Panc1 (cell line): ENCODE data around the gene RPL26. TPM values are rescaled to one million over a fixed set of nuclear protein-coding genes. Genes with fewer than 3 reads are reported as not detected.

Experiments used
- ATAC-seq: fragments of 200-7000 bp; cut with Tn5 transposase; 2 replicates; pipeline ENCODE4 v1.9.1; 2020; ENCODE audit warnings: mild to moderate bottlenecking, moderate library complexity
- BruUV-seq: library from RNA; stranded (reverse); fragments of 400-500 nt; replicated peaks from 2 replicates; lab custom pipeline; 2021; lab: Mats Ljungman, UMichigan
- CTCF ChIA-PET: fragments of 300-600 bp; sonication (Branson Sonifier 250); formaldehyde crosslinking; loops from one replicate; lab custom pipeline; 2022; ENCODE audit warnings: antibody characterized with exemption; lab: Charles Lee
- POLR2A ChIA-PET: fragments of 300-600 bp; sonication (Branson Sonifier 250); formaldehyde crosslinking; loops from one replicate; lab custom pipeline; 2022; ENCODE audit warnings: antibody characterized with exemption; lab: Charles Lee
- DNase-seq: peaks from one replicate; pipeline ENCODE4 v3.0.0-alpha.2; 2010; ENCODE audit warnings: low read depth, low spot score
- H3K27ac ChIP-seq: 2 replicates; pipeline ENCODE4 v1.5.1; 2011; ENCODE audit warnings: mild to moderate bottlenecking, low read length, inconsistent platforms
- H3K27me3 ChIP-seq: fragments of 200-500 bp; sonication (Bioruptor generic); 2 replicates; pipeline ENCODE4 v1.6.0; 2014; ENCODE audit warnings: low read length, inconsistent platforms; ENCODE audit not compliant: control insufficient read depth, insufficient read depth
- H3K36me3 ChIP-seq: fragments of 200-500 bp; sonication (Bioruptor generic); 2 replicates; pipeline ENCODE4 v1.5.1; 2014; ENCODE audit warnings: inconsistent platforms, mild to moderate bottlenecking, low read length, moderate library complexity; ENCODE audit not compliant: control insufficient read depth, insufficient read depth
- H3K4me1 ChIP-seq: 2 replicates; pipeline ENCODE4 v1.5.1; 2011; ENCODE audit warnings: inconsistent platforms, mild to moderate bottlenecking, low read length, moderate library complexity; ENCODE audit not compliant: control insufficient read depth, insufficient read depth
- H3K4me3 ChIP-seq, 2 experiments: 2 replicates each; pipeline ENCODE4 v1.5.1; 2011 to 2012; ENCODE audit warnings: low read depth in 2 of 2, low read length in 2 of 2, mild to moderate bottlenecking in 2 of 2, inconsistent platforms in 1 of 2, moderate library complexity in 1 of 2
- H3K9me3 ChIP-seq: fragments of 200-500 bp; sonication (Bioruptor generic); 2 replicates; pipeline ENCODE4 v1.5.1; 2014; ENCODE audit warnings: low read depth, mild to moderate bottlenecking, inconsistent platforms, low read length, moderate library complexity; ENCODE audit not compliant: control insufficient read depth, insufficient read depth
- POLR2AphosphoS5 ChIP-seq: IDR thresholded peaks from 2 replicates; pipeline ENCODE4 v1.6.1; 2012; ENCODE audit warnings: mild to moderate bottlenecking, low read depth, low read length, moderate library complexity
- SIN3A ChIP-seq: IDR thresholded peaks from 2 replicates; pipeline ENCODE4 v1.6.1; 2012; ENCODE audit warnings: low read depth, mild to moderate bottlenecking, low read length, moderate library complexity, borderline replicate concordance; ENCODE audit not compliant: insufficient read depth
- TCF7L2 ChIP-seq: IDR thresholded peaks from 2 replicates; pipeline ENCODE4 v1.6.1; 2011; ENCODE audit warnings: mild to moderate bottlenecking, low read depth, low read length, inconsistent platforms
- in situ Hi-C: cut with HindIII; loops from 2 replicates; pipeline ENCODE4 v1.10.0; 2016; ENCODE audit warnings: low sequenced_read_pairs, low pct_unique_long_range_greater_than_20kb
- intact Hi-C: fragments of 100-400 bp; cut with micrococcal nuclease; formaldehyde crosslinking; loops from one replicate; pipeline ENCODE4 v1.10.0; 2022; ENCODE audit not compliant: unreplicated experiment
- total RNA-seq: library from RNA; stranded (reverse); gene quantifications from one replicate; pipeline ENCODE4 v1.2.1, GENCODE V29; 2021; ENCODE audit not compliant: unreplicated experiment
- TF ChIP-seq, protein P1 (sequence below): fragments of 450-650 bp; IDR thresholded peaks from 2 replicates; pipeline ENCODE4 v1.5.1; 2017; ENCODE audit warnings: mild to moderate bottlenecking
- TF ChIP-seq, protein P2 (sequence below), 2 experiments: IDR thresholded peaks; 2 replicates each; pipeline ENCODE4 v1.6.1; 2011 to 2012; ENCODE audit warnings: low read depth in 2 of 2, control low read depth in 1 of 2, low read length in 1 of 2, mild to moderate bottlenecking in 1 of 2, moderate library complexity in 1 of 2; ENCODE audit not compliant: insufficient read depth in 1 of 2

Gene RPL26
- total RNA-seq, 1 experiment from 2014 or later, result 865 TPM

DNA sequence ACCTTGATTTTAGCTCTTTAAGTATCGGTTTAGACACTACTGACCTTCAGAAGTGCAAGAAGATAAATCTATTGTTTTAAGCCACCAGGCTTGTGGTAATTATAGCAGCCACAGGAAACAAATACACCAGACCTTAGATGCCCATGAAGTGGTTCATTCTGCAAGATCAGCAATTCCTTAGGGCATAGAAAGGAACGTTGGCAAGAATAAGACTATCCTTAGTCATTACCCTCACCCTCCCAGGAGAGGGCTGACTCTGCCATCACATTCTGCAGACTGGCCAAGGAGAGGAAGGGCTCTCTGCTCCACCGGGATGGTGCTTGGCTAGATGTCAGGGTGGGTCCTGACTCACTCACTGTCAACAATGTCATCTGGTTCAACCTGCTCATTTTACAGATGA is 38.6 kb upstream of the RPL26 start:
- in situ Hi-C loops (no loop called here), intact Hi-C loops (no loop called here)
- no TSS peak for BruUV-seq
- TF ChIP-seq, protein P1, sequence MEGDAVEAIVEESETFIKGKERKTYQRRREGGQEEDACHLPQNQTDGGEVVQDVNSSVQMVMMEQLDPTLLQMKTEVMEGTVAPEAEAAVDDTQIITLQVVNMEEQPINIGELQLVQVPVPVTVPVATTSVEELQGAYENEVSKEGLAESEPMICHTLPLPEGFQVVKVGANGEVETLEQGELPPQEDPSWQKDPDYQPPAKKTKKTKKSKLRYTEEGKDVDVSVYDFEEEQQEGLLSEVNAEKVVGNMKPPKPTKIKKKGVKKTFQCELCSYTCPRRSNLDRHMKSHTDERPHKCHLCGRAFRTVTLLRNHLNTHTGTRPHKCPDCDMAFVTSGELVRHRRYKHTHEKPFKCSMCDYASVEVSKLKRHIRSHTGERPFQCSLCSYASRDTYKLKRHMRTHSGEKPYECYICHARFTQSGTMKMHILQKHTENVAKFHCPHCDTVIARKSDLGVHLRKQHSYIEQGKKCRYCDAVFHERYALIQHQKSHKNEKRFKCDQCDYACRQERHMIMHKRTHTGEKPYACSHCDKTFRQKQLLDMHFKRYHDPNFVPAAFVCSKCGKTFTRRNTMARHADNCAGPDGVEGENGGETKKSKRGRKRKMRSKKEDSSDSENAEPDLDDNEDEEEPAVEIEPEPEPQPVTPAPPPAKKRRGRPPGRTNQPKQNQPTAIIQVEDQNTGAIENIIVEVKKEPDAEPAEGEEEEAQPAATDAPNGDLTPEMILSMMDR, result no peak
- TF ChIP-seq TCF7L2, result no peak
- DNase-seq (no peak), ATAC-seq (no peak)
- H3K27ac ChIP-seq, result no peak overlapping the region
- H3K27me3 ChIP-seq, result peaks cover 2% of the 10 kb centered on the region
- H3K9me3 ChIP-seq, result no peaks in the 10 kb centered on the region
- CTCF ChIA-PET, result no interaction called here
- no peaks in the 10 kb centered on the region for H3K4me1 ChIP-seq
- no peaks in the 10 kb centered on the region for H3K36me3 ChIP-seq
- no peak overlapping the region for H3K4me3 ChIP-seq
- POLR2A ChIA-PET, result no interaction called here

DNA sequence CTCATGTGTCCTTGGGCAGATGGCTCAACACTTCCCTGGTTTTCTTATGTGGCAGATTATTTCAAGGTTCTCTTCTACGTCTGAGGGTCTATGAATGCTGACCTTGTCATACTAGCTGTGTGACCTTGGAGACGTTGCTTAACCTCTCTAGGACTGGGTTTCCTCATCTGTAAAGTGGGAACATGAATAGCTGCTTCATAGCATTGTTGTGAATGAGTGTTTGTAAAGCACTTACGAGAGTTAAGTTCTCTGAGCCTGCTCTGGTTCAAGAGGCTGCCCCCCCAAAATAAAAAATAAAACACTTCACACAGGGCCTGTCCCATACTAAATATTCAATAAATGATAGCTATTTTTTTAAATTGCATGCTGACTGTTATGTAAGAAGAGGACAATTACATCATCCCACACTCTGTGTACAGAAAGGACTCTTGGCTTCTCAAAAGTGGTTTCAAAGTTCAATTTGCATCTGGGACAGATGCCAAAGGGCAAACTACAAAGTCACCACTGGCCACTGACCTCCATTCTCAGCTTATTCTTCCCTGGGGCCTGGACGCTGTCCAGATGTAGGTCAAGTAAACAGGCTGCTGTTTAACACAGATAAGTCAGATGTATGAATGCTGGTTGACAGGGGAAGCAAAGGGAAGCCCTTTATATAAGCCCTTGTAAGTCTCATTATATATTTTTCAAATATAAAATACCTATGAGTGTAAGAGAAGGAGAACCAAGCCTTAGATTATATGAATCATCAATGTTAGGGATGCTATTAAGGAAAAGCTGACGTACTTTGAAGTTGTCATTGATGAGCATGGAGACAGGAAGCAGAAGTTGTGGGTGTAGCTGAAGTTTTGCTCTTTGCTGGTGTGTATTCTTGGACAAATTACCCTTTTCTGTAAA is 37.3 kb upstream of the RPL26 start:
- BruUV-seq, result no TSS peak
- ATAC-seq, result no peak
- TF ChIP-seq POLR2AphosphoS5, result no peak
- TF ChIP-seq, protein P1, result no peak
- TF ChIP-seq SIN3A, result no peak
- TF ChIP-seq, protein P2, sequence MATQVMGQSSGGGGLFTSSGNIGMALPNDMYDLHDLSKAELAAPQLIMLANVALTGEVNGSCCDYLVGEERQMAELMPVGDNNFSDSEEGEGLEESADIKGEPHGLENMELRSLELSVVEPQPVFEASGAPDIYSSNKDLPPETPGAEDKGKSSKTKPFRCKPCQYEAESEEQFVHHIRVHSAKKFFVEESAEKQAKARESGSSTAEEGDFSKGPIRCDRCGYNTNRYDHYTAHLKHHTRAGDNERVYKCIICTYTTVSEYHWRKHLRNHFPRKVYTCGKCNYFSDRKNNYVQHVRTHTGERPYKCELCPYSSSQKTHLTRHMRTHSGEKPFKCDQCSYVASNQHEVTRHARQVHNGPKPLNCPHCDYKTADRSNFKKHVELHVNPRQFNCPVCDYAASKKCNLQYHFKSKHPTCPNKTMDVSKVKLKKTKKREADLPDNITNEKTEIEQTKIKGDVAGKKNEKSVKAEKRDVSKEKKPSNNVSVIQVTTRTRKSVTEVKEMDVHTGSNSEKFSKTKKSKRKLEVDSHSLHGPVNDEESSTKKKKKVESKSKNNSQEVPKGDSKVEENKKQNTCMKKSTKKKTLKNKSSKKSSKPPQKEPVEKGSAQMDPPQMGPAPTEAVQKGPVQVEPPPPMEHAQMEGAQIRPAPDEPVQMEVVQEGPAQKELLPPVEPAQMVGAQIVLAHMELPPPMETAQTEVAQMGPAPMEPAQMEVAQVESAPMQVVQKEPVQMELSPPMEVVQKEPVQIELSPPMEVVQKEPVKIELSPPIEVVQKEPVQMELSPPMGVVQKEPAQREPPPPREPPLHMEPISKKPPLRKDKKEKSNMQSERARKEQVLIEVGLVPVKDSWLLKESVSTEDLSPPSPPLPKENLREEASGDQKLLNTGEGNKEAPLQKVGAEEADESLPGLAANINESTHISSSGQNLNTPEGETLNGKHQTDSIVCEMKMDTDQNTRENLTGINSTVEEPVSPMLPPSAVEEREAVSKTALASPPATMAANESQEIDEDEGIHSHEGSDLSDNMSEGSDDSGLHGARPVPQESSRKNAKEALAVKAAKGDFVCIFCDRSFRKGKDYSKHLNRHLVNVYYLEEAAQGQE (IDR thresholded peaks at IDR 0.05; ENCODE audit: insufficient read depth in 1 of 2, low read depth in 2 of 2, low read length in 1 of 2), result no peak
- no peak for TF ChIP-seq TCF7L2
- in situ Hi-C loops (no loop called here), intact Hi-C loops (no loop called here)
- no peak for DNase-seq
- CTCF ChIA-PET, result interaction anchor here (0.6 to 1.2 kb wide), 2 partner anchors 10 to 211 kb away, joined by 3 to 4 read pairs; partner anchors contain the start of gene MYH10
- H3K4me3 ChIP-seq, result no peak overlapping the region
- H3K9me3 ChIP-seq, result no peaks in the 10 kb centered on the region
- H3K27me3 ChIP-seq, result peaks cover 4% of the 10 kb centered on the region
- H3K36me3 ChIP-seq, result no peaks in the 10 kb centered on the region
- no peak overlapping the region for H3K27ac ChIP-seq
- POLR2A ChIA-PET, result no interaction called here
- H3K4me1 ChIP-seq, result no peaks in the 10 kb centered on the region
